ENCODE measurements around the gene SYTL1.

GRCh38 chr1:27292106-27292505, 49.7 kb upstream of the SYTL1 start:
- TF ChIP-seq CTCF (conservative IDR thresholded peaks at IDR 0.05; ENCODE audit: low read length) (no peak), EZH2phosphoT487 (IDR thresholded peaks at IDR 0.05; ENCODE audit: borderline replicate concordance, low read depth, low read length) (no peak)

All from OCI-LY7 (cell line).